OCI-LY3 (cell line): ENCODE measurements around the gene PITPNM3.

ENCODE experiments used
- H2AFZ ChIP-seq: fragments of 200-600, 300-600 bp; shearing (Covaris generic); 2 replicates; pipeline ENCODE4 v1.6.0; 2014; ENCODE audit warnings: antibody characterized with exemption, low read depth, low read length
- H3K27ac ChIP-seq: fragments of 200-600, 300-600 bp; sonication (generic); 2 replicates; pipeline ENCODE4 v1.5.1; 2014; ENCODE audit warnings: mild to moderate bottlenecking, low read length, moderate library complexity, mixed read lengths
- H3K27me3 ChIP-seq: fragments of 200-600, 300-600 bp; sonication (generic); 2 replicates; pipeline ENCODE4 v1.6.1; 2014; ENCODE audit warnings: low read depth, low read length, mixed read lengths
- H3K36me3 ChIP-seq: fragments of 200-600, 300-600 bp; sonication (generic); replicated peaks from 2 replicates; pipeline ENCODE3; 2014; ENCODE audit warnings: low read depth, low read length, mixed read lengths
- H3K4me1 ChIP-seq: fragments of 300-600, 200-600 bp; sonication (generic); 2 replicates; pipeline ENCODE4 v1.6.1; 2014; ENCODE audit warnings: low read length, mixed read lengths
- H3K4me2 ChIP-seq: fragments of 200-600, 300-600 bp; sonication (generic); 2 replicates; pipeline ENCODE4 v1.6.1; 2014; ENCODE audit warnings: low read length, mixed read lengths
- H3K4me3 ChIP-seq: fragments of 300-600, 200-600 bp; sonication (generic); 2 replicates; pipeline ENCODE4 v1.5.1; 2014; ENCODE audit warnings: antibody characterized with exemption, mild to moderate bottlenecking, low read length, moderate library complexity
- H3K79me2 ChIP-seq: fragments of 300-600, 200-600 bp; shearing (Covaris generic); 2 replicates; pipeline ENCODE4 v1.6.1; 2014; ENCODE audit warnings: mild to moderate bottlenecking, low read length, mixed read lengths
- H3K9ac ChIP-seq: fragments of 300-600, 200-600 bp; shearing (Covaris generic); 2 replicates; pipeline ENCODE4 v1.6.0; 2014; ENCODE audit warnings: mild to moderate bottlenecking, low read length, moderate library complexity
- H3K9me3 ChIP-seq: fragments of 200-600, 300-600 bp; shearing (Covaris generic); 2 replicates; pipeline ENCODE4 v1.6.1; 2014; ENCODE audit warnings: low read length, mixed read lengths; ENCODE audit not compliant: insufficient read depth
- H4K20me1 ChIP-seq: fragments of 200-600, 300-600 bp; sonication (generic); 2 replicates; pipeline ENCODE4 v1.6.1; 2016; ENCODE audit warnings: low read length, mixed read lengths; ENCODE audit not compliant: insufficient read depth
- CTCF ChIP-seq: fragments of 200-600, 300-600 bp; sonication (generic); IDR thresholded peaks from 2 replicates; pipeline ENCODE4 v1.5.1; 2014; ENCODE audit warnings: antibody characterized with exemption, low read length, low read depth
- EZH2phosphoT487 ChIP-seq: fragments of 200-600 bp; shearing (Covaris generic); IDR thresholded peaks from 2 replicates; pipeline ENCODE4 v1.6.1; 2018; ENCODE audit warnings: antibody characterized with exemption, mixed run types, low read depth

Gene PITPNM3

DNA sequence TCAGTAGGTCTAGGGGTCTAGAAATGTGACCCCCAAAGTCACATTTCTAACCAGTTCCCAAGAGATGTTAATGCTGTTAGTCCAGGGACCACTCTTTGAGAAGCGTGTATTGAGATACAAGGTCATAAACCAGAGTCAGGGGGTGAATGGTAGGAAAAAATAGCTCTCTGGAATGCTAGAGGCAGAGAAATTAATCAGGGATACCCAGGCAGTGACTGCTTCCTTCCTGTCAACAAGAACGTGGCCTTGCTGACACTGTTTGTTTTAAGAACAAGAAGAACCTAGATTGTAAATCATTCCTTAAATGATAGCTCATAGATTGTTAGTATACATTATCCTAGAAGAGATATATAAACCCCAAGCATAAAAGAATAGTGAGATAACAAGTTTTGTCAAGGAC, 43.8 kb downstream of the PITPNM3 start:
- Histone ChIP-seq H2AFZ (no peak overlapping the region), H3K4me2 (no peak overlapping the region), H3K4me1 (no peaks in the 10 kb centered on the region), H3K36me3 (no peaks in the 10 kb centered on the region), H3K79me2 (no peaks in the 10 kb centered on the region), H3K4me3 (no peak overlapping the region), H3K27me3 (no peaks in the 10 kb centered on the region), H3K27ac (no peak overlapping the region), H4K20me1 (no peaks in the 10 kb centered on the region), H3K9ac (no peak overlapping the region), H3K9me3 (no peaks in the 10 kb centered on the region)
- TF ChIP-seq EZH2phosphoT487 (no peak), CTCF (no peak)

- no peak overlapping the region for H2AFZ ChIP-seq
- no peak overlapping the region for H3K27ac ChIP-seq
- no peaks in the 10 kb centered on the region for H3K9me3 ChIP-seq
- H3K27me3 ChIP-seq, result no peaks in the 10 kb centered on the region
- no peaks in the 10 kb centered on the region for H4K20me1 ChIP-seq
- H3K36me3 ChIP-seq, result no peaks in the 10 kb centered on the region
- H3K4me2 ChIP-seq, result no peak overlapping the region
- TF ChIP-seq EZH2phosphoT487 (no peak), CTCF (no peak)
- H3K4me3 ChIP-seq, result no peak overlapping the region
- H3K4me1 ChIP-seq, result no peaks in the 10 kb centered on the region
- H3K9ac ChIP-seq, result no peak overlapping the region
- H3K79me2 ChIP-seq, result no peaks in the 10 kb centered on the region
Measured at GRCh38 chr17:6510321-6510977, 45.9 kb downstream of the PITPNM3 start.

DNA sequence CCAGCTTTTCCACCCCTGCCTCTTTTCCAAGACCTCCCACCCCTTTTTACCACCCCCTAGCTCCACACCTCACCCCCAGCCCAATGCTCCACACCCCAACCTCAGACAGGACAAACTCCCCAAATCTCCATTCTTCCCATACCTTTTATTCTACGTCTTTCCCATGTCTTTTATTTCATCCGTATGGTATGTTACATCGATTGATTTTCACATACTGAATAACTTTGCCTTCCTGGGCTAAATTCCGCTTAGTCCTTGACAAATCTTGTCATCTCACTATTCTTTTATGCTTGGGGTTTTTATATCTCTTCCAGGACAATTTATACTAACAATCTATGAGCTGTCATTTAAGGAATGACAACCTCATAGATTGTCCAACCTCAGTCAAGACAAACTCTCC, 46.4 kb downstream of the PITPNM3 start:
- no peaks in the 10 kb centered on the region for H4K20me1 ChIP-seq
- H3K27ac ChIP-seq, result no peak overlapping the region
- no peak overlapping the region for H3K4me2 ChIP-seq
- no peak overlapping the region for H3K4me3 ChIP-seq
- H3K4me1 ChIP-seq, result no peaks in the 10 kb centered on the region
- no peak overlapping the region for H3K9ac ChIP-seq
- H3K36me3 ChIP-seq, result no peaks in the 10 kb centered on the region
- no peaks in the 10 kb centered on the region for H3K79me2 ChIP-seq
- H3K9me3 ChIP-seq, result no peaks in the 10 kb centered on the region
- TF ChIP-seq EZH2phosphoT487, result no peak
- no peak for TF ChIP-seq CTCF
- H2AFZ ChIP-seq, result no peak overlapping the region
- no peaks in the 10 kb centered on the region for H3K27me3 ChIP-seq

DNA sequence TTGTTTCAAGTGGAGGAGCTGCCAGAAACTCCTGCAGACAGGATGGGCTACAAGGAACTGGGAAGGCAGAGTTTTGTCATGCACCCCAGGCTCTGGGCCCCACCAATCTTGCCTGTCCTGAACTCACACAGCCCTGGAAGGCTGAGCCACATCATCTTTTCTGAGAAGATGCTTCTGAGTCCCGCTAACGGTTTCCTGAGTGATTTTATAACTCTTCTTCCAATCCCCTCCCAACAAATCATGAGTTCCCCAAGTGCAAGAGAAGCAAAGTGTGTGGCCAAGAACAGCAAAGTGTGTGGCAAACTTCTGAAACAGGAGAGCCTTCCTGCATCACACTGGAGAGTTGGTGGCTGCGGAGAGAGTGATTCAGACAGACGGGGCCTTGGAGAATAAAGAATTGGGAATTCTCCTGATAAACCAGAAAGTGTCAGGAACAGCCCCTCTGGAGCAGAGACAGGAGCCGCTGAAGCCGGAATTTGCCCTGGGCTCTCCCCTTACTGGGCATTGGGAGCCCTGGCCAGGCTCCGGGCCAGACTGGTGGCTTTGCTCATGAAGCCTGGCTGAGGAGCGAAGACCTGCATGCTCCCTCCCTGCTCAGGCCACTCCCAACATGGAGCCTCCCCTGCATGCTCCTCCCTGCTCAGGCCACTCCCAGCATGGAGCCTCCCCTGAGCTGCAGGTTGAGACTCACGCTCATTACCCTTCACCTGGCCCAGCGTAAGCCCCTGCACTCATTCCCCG, 47.2 kb downstream of the PITPNM3 start:
- H4K20me1 ChIP-seq, result no peaks in the 10 kb centered on the region
- H3K36me3 ChIP-seq, result no peaks in the 10 kb centered on the region
- no peaks in the 10 kb centered on the region for H3K79me2 ChIP-seq
- H2AFZ ChIP-seq, result no peak overlapping the region
- H3K9me3 ChIP-seq, result no peaks in the 10 kb centered on the region
- no peak for TF ChIP-seq CTCF
- no peak for TF ChIP-seq EZH2phosphoT487
- H3K9ac ChIP-seq, result no peak overlapping the region
- H3K27me3 ChIP-seq, result no peaks in the 10 kb centered on the region
- no peaks in the 10 kb centered on the region for H3K4me1 ChIP-seq
- no peak overlapping the region for H3K27ac ChIP-seq
- no peak overlapping the region for H3K4me2 ChIP-seq
- no peak overlapping the region for H3K4me3 ChIP-seq
